GM21529 (cell line): ENCODE data around the gene MYO15B.

Experiments
- ATAC-seq: cut with Tn5 transposase; IDR thresholded peaks from one replicate; pipeline ENCODE4 v1.9.1; 2021; ENCODE audit not compliant: unreplicated experiment

MYO15B gene

GRCh38 chr17:75658237-75658636 is 70.6 kb downstream of the MYO15B start:
- ATAC-seq = no peak

- no peak for ATAC-seq
These were observed 73.9 kb downstream of the MYO15B start for GRCh38 chr17:75661531-75661930.

- ATAC-seq = no peak
These were observed 74.9 kb downstream of the MYO15B start for GRCh38 chr17:75662511-75662910.

GRCh38 chr17:75664099-75664549 is 76.5 kb downstream of the MYO15B start:
- peak; percentile 67 for ATAC-seq

GRCh38 chr17:75665981-75666380 is 78.4 kb downstream of the MYO15B start:
- no peak for ATAC-seq

- ATAC-seq = peak; percentile 68
These were observed 79.6 kb downstream of the MYO15B start, which contains the start of the genes RECQL5 and SAP30BP for GRCh38 chr17:75666959-75667790. Gene RECQL5 (minus strand): TSS chr17:75667154. CDS start chr17:75666557, 597 bp downstream. Gene SAP30BP (plus strand): TSS chr17:75667338. CDS start chr17:75667373, 35 bp downstream.

- no peak for ATAC-seq
These were observed 80.2 kb downstream of the MYO15B start for GRCh38 chr17:75667825-75668224.

- no peak for ATAC-seq
These were observed 80.9 kb downstream of the MYO15B start for GRCh38 chr17:75668489-75668888.

GRCh38 chr17:75670868-75671267 is 83.3 kb downstream of the MYO15B start:
- no peak for ATAC-seq

- ATAC-seq = no peak
These were observed 84.4 kb downstream of the MYO15B start for GRCh38 chr17:75672011-75672410.

GRCh38 chr17:75673487-75673886 is 85.9 kb downstream of the MYO15B start:
- ATAC-seq = no peak
